ENCODE results near the gene SIGLEC10. TPM values are rescaled to one million over a fixed set of nuclear protein-coding genes. Genes with fewer than 3 reads are reported as not detected.
A peak's percentile ranks its signal among the peaks of the same experiment; 100 is the strongest.
"Not testable (repeated sequence)": the region's sequence is repeated elsewhere in the genome, so short reads cannot be mapped to it uniquely, and the experiment has no call there.

SIGLEC10 gene
- total RNA-seq, 1 experiment from 2014 or later = not detected

DNA sequence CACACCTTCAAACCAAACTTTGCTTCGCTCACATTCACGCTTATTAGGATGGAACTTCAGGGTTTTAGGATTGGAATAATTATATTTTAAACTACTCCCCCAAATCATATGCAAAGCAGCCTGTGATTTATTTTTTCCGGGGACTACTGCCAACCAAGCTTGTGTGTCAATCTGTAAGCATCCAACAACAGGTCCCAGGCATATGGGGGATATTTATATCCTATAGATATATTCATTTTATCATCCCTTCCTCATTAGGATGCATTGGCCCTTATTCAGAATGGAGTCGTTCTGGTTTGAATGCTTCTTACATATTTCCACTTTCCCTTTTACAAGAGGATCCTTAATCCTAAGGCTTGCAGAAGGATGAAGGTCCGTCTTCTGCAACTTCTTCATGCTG lies 18.2 kb downstream of the SIGLEC10 start:
- Mint-ChIP-seq H3K36me3 (ENCODE audit: insufficient read depth, unreplicated experiment) (peaks cover 11% of the 10 kb centered on the region), H3K9me3 (ENCODE audit: unreplicated experiment) (peaks cover 28% of the 10 kb centered on the region), H3K4me1 (ENCODE audit: low read depth, unreplicated experiment) (peaks cover 6% of the 10 kb centered on the region), H3K27me3 (ENCODE audit: insufficient read depth, unreplicated experiment) (no peaks in the 10 kb centered on the region), H3K27ac (ENCODE audit: unreplicated experiment) (no peak overlapping the region), H3K4me3 (ENCODE audit: unreplicated experiment) (no peak overlapping the region)
- no peaks in the 10 kb centered on the region for H3K36me3 ChIP-seq (ENCODE audit: control insufficient read depth, insufficient read depth, low read length)
- no peak for DNase-seq
- ChIA-PET POLR2A (no interaction called here), CTCF (no interaction called here)
- H3K4me3 ChIP-seq (ENCODE audit: low read depth, low read length) = no peak overlapping the region
- no peaks in the 10 kb centered on the region for H3K4me1 ChIP-seq
- peaks cover 8% of the 10 kb centered on the region for H3K9me3 ChIP-seq
- no peaks in the 10 kb centered on the region for H3K27me3 ChIP-seq (replicated peaks; ENCODE audit: control insufficient read depth, insufficient read depth, low read length)
- BruUV-seq (replicated peaks) = no TSS peak
- intact Hi-C loops (cut with micrococcal nuclease; ENCODE audit: unreplicated experiment) = no loop called here
- TF ChIP-seq, protein P1, sequence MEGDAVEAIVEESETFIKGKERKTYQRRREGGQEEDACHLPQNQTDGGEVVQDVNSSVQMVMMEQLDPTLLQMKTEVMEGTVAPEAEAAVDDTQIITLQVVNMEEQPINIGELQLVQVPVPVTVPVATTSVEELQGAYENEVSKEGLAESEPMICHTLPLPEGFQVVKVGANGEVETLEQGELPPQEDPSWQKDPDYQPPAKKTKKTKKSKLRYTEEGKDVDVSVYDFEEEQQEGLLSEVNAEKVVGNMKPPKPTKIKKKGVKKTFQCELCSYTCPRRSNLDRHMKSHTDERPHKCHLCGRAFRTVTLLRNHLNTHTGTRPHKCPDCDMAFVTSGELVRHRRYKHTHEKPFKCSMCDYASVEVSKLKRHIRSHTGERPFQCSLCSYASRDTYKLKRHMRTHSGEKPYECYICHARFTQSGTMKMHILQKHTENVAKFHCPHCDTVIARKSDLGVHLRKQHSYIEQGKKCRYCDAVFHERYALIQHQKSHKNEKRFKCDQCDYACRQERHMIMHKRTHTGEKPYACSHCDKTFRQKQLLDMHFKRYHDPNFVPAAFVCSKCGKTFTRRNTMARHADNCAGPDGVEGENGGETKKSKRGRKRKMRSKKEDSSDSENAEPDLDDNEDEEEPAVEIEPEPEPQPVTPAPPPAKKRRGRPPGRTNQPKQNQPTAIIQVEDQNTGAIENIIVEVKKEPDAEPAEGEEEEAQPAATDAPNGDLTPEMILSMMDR (IDR thresholded peaks at IDR 0.05; ENCODE audit: insufficient read depth in 1 of 2, low read depth in 1 of 2, low read length in 1 of 2, severe bottlenecking in 1 of 2, unreplicated experiment in 1 of 2) = no peak

DNA sequence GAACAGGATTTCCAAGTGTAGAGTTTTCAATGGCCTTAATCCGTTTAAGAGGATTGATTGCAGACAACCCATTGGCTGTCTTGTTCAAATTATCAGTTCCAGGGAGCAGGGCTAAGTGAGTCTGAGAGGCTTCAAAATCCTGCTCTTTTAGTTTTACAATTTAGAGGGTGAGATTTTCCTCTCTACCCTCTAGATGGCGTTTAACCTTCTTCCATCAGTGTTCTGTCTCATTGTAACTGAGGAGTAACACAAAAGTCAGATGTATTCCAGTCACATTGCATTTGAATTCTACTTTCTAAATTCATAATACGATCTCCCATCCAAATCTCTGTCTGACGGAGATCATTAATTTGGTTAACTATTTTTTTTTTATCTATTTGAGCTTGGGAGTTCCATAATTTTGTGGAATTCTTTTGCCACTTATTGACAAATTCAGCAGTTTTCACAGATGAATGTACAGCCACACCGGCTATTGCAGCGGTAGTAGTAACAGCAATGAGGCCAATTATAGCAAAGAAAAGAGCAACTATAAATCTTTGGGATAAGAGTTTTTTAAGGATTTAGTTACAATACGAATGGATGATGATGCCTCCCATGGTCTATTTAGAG lies 19.2 kb downstream of the SIGLEC10 start:
- no peak overlapping the region for H3K27ac Mint-ChIP-seq (ENCODE audit: unreplicated experiment)
- H3K4me3 ChIP-seq (ENCODE audit: low read depth, low read length) = no peak overlapping the region
- H3K36me3 ChIP-seq (ENCODE audit: control insufficient read depth, insufficient read depth, low read length) = no peaks in the 10 kb centered on the region
- TF ChIP-seq, protein P1 (IDR thresholded peaks at IDR 0.05; ENCODE audit: insufficient read depth in 1 of 2, low read depth in 1 of 2, low read length in 1 of 2, severe bottlenecking in 1 of 2, unreplicated experiment in 1 of 2) = peak; percentile 35 to 59
- ChIA-PET POLR2A (no interaction called here), CTCF (no interaction called here)
- BruUV-seq (replicated peaks) = no TSS peak
- peaks cover 6% of the 10 kb centered on the region for H3K4me1 Mint-ChIP-seq (ENCODE audit: low read depth, unreplicated experiment)
- intact Hi-C loops (cut with micrococcal nuclease; ENCODE audit: unreplicated experiment) = no loop called here
- peaks cover 20% of the 10 kb centered on the region for H3K9me3 Mint-ChIP-seq (ENCODE audit: unreplicated experiment)
- no peaks in the 10 kb centered on the region for H3K27me3 Mint-ChIP-seq (ENCODE audit: insufficient read depth, unreplicated experiment)
- no peaks in the 10 kb centered on the region for H3K27me3 ChIP-seq (replicated peaks; ENCODE audit: control insufficient read depth, insufficient read depth, low read length)
- H3K4me3 Mint-ChIP-seq (ENCODE audit: unreplicated experiment) = no peak overlapping the region
- DNase-seq = no peak
- H3K36me3 Mint-ChIP-seq (ENCODE audit: insufficient read depth, unreplicated experiment) = peaks cover 11% of the 10 kb centered on the region
- 0 out of 2 replicates have a peak, but pooled peaks cover 3% of the 10 kb centered on the region for H3K4me1 ChIP-seq
- peaks cover 8% of the 10 kb centered on the region for H3K9me3 ChIP-seq

DNA sequence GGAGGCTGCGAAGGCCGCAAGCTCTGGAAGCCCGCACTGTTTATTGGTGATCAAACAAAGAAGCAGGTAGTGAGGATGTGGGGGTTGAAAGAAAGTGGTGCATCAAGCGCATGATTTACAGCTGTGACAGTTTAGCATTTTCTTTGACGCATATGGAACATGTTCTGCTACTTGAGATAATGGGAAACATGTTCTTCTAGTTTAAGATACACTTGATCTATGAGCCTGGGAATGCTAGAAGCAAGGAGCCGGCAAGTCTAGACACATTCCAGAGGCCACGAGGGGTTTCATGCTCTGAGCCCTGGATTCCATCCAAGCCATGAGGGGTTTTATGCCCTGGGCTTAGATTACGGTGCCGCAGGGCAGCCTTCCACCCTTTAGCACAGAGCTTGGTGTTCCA lies 20.0 kb downstream of the SIGLEC10 start:
- H3K27ac Mint-ChIP-seq (ENCODE audit: unreplicated experiment); BruUV-seq (replicated peaks); CTCF ChIA-PET; H3K4me3 ChIP-seq (ENCODE audit: low read depth, low read length); H3K4me1 Mint-ChIP-seq (ENCODE audit: low read depth, unreplicated experiment); H3K36me3 ChIP-seq (ENCODE audit: control insufficient read depth, insufficient read depth, low read length); POLR2A ChIA-PET; H3K27me3 Mint-ChIP-seq (ENCODE audit: insufficient read depth, unreplicated experiment); H3K9me3 ChIP-seq; H3K4me1 ChIP-seq; H3K27me3 ChIP-seq (replicated peaks; ENCODE audit: control insufficient read depth, insufficient read depth, low read length); intact Hi-C loops (cut with micrococcal nuclease; ENCODE audit: unreplicated experiment); H3K4me3 Mint-ChIP-seq (ENCODE audit: unreplicated experiment); DNase-seq: not testable (repeated sequence)
- Mint-ChIP-seq H3K9me3 (ENCODE audit: unreplicated experiment) (peaks cover 12% of the 10 kb centered on the region), H3K36me3 (ENCODE audit: insufficient read depth, unreplicated experiment) (peaks cover 11% of the 10 kb centered on the region)
